ENCODE results near the gene C6orf120. TPM values are rescaled to one million over a fixed set of nuclear protein-coding genes. Genes with fewer than 3 reads are reported as not detected.
"Not testable (repeated sequence)": the region's sequence is repeated elsewhere in the genome, so short reads cannot be mapped to it uniquely, and the experiment has no call there.

The C6orf120 gene
- total RNA-seq, 1 experiment from 2014 or later: 55.5 TPM

DNA sequence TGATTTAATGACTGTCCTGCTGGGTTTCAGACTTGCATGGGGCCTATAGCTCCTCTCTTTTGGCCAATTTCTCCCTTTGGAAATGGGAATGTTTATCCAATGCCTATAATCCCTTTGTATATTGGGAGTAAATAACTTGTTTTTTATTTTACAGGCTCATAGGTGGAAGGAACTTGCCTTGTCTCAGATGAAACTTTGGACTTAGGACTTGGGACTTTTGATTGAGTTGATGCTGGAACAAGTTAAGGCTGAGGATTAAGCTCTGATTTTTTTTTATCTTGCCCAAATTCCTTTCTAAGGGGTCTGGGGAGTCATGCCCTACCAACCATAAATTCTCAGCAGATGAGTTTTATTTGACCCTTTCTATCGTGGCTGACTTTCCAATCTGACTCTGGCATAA is 23.6 kb upstream of the C6orf120 start:
- DNase-seq (ENCODE audit: low read depth): no peak

DNA sequence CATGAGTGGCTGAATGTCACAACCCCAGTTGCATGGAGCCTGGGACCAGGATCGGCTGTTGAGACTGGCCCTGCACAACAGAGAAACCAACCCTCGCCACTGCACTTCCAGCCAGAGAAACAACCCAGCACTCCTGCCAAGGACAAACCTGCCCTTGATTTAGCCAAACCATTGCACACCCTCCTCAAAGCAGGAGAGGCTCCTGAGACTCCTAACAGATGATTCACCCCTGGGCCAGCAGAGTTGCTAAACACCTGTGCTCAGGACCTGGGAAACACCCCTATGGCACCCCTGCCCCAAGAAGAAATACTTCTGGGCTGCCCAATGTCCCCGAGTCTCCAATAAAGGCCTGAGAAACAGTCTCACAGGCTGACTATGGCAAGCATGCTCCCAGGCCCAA is 17.9 kb upstream of the C6orf120 start:
- DNase-seq (ENCODE audit: low read depth): no peak

DNA sequence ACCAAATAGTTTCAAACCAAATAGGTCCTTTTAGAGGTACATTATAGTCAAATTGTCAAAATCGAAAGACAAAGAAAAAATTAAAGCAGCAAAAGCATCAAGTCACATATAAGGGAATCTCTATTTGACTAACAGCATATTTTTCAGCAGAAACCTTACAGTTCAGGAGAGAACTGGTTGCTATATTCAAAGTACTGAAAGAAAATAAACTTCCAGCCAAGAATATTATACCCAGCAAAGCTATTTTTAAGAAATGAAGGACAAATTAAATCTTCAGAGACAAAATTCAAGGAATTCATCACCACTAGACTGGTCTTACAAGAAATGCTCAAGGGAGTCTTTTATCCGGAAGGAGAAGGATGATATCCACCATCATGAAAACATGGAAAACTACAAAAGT is 16.1 kb upstream of the C6orf120 start:
- no peak for DNase-seq (ENCODE audit: low read depth)

DNA sequence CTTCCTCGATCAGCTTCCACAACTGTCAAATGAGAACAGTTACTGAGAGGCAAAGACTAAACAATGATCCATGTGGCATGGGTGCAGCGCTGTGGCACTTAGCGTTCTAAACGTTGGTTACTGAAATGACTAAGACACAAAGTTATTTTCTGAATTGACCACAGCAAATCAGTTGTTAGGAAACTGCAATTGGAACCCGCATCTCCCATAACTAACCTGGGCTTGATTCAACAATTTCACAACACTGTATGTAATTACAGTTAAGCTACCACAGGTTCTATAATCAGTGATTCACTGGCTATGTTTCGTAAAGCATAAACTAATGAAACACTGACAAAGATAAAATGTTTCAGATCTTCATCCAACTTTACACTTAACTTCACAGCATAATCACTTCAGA is 12.6 kb upstream of the C6orf120 start:
- peak; percentile 92 for DNase-seq (ENCODE audit: low read depth)

DNA sequence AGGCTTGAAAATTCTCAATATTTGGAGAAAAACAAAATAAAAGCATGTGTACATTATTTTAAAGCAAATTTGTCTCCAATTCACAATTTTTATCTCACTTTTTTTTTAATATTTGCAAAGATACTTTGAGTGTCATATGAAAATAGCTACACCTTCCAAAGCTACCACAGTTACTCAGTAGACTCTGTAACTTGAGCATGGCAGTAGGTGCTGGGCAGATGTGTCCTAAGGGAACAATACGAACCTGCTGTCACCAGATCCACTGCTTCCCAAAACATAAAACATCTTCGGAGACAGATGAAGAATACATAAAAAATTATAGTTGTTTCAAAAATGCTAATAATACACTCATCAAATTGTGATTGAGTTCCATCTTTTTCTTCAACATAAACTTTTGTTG is 10.7 kb upstream of the C6orf120 start:
- no peak for DNase-seq (ENCODE audit: low read depth)

DNA sequence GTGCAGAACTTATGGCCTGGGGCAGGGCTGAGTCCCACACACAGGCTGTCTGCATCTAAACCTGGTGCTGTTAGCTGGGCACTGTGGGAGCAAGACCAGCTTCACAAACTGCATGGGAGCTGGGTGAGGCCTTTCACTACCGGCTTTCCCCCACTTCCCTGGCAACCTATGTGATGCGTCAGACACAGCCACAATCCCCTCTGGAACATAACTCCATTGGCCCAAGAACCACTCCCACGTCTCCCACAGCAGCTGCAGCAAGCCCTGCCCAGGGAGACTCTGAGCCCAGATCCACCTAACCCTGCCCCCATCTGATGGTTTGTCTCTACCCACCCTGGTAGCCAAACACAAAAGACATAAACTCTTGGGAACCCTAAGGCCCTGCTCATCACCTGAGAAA is 9.4 kb upstream of the C6orf120 start:
- peak; percentile 62 for DNase-seq (ENCODE audit: low read depth)

DNA sequence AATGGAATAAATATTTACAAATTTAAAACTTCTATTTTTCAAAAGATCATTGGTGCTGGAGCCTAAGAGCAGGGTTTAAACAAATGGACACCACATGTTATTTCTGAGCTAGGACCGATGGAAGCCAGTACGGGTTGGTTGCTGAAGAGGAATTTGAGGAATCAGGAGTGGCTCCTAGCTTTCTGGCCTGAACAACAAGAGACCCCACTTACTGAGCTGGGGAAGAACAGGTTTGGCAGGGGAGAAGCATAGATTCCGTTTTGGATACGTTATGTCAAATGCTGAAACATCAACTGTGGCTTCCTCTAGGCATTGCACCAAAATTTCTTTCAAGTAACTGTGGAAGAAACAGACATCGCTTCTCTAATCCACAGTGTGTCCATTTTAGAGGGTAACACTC is 6.8 kb upstream of the C6orf120 start:
- no peak for DNase-seq (ENCODE audit: low read depth)

DNA sequence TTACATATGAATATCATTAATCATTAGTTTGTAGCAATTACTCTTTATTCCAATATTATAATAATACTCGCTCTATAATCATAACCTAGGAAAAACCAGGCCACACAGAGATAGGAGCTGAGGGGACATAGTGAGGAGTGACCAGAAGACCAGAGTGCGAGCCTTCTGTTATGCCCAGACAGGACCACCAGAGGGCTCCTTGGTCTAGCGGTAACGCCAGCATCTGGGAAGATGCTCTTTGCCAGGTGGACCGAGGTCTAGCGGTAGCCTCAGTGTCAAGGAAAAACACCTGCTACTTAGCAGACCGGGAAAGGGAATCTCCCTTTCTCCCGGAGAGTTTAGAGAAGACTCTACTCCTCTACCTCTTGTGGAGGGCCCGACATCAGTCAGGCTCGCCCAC is 4.8 kb upstream of the C6orf120 start:
- DNase-seq (ENCODE audit: low read depth): not testable (repeated sequence)

DNA sequence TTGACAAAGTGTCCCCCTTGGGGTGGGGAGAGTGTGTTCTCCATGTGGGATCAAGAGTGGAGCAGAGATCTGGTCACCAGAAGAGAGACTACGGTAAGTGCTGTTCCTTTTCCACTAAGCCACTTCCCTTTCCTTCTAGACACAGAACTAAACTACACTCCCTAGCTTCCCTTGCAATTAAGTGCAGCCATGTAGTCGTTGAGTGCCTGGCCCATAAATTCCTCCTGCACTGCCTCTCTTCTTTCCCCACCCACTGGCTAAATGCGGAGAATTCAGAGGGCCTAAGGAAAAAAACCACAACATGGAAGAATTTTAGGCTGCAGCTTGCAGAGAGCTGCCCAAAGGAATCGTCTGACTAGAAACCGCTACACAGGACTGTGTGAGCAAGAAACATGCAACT is 1.6 kb upstream of the C6orf120 start:
- DNase-seq (ENCODE audit: low read depth): peak; percentile 48

DNA sequence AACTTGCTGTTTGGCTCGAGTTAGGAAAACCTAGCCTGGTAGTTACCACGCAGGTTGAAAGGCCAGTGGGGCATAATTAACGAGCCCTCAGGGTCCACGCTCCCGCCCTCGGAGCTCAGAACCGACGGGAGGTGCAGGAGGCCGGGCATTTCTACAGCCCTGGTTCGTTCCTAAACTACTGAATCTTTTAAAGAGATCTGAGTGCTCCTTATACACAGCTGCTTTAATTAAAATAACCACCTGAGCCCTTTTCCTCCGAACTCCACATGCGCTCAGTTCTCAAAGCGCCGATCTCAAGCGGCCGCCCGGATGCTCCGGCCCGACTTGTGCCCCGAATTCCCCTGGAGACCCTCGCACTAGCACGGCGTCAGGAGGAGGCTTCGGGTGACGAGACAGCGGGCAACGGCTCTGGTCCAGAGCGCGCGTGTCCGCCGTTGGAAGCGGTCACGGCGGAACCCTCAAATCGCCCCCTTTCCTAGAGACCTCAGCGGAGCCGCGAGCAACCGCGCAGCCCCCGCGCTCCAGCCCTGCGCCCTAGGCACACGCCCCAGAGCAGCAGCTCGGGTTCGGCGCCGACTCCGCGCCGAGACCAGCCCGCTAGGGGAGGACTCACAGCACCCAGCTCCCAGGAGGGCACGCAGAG is 494 bp upstream of the C6orf120 start:
- DNase-seq (ENCODE audit: low read depth): peak; percentile 43

DNA sequence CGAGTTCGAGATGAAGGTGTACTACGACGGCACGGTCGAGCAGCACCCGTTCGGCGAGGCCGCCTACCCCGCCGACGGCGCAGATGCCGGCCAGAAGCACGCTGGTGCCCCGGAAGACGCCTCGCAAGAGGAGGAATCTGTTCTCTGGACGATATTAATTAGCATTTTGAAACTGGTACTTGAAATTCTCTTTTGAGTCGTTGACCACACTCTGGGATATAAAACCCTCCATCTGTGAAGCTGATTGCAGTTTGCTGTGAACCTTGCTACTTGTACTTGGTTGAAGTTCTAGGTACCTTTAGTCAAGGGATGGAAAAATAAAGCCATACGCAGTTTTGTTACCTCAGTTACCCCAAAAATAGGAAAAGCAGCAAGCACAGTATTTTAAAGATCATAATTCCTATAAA is 917 bp downstream of the C6orf120 start:
- DNase-seq (ENCODE audit: low read depth): no peak

DNA sequence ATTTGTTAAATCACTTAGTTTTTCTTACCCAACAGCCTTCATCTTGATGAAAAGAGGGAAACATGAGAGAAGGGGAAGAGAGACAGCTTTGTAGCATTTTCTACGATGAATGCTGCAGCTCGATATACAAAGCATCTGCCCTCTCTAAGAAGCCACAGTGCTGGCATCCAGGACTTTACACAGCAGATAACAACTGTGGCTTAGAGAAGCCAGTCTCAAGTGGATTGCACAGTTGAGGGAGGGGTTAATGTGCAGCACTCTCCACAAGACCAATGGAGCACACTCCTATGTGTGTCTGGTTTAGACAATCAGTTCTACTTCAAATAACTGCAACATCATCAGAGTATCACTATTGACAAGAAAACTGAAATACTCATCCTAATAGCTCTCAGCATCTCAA is 5.8 kb downstream of the C6orf120 start:
- no peak for DNase-seq (ENCODE audit: low read depth)

DNA sequence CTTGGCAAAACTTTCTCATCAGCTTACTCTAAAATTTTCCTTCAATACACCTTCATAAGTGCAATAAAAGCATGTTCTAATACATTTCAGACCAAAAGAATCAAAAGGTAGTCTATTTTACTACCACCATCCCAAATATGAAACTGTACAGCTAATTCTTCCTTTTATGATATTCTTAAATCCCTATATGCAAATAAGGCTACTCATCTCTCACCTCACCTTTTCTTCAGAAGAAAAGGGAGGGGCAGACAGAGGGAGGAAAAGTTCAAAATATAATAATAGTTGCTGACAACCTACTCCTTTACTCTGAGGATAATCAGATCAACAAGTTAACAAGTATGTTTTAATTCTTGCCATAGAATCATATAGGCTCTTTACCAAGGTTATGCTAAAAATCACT is 7.4 kb downstream of the C6orf120 start:
- DNase-seq (ENCODE audit: low read depth): no peak

DNA sequence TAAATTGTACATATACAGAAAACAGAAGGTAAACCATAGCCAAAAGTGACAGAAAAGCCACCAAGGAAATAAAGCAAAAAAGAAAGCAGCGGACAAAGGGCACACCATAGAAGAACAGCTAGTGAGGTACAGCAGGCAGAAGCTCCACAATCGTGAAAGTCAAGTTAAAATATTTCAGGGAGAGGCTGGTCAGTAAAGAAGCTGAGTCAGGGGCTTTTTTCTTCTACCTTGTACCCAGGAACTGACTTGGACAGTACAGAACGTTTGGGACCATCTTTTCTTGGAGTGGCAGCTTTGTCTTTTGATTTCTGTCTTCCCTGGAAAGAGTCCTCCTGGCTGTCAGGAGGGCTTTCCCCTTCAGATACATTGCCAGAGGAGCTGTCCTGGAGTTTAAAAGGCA is 8.1 kb downstream of the C6orf120 start:
- DNase-seq (ENCODE audit: low read depth): no peak

DNA sequence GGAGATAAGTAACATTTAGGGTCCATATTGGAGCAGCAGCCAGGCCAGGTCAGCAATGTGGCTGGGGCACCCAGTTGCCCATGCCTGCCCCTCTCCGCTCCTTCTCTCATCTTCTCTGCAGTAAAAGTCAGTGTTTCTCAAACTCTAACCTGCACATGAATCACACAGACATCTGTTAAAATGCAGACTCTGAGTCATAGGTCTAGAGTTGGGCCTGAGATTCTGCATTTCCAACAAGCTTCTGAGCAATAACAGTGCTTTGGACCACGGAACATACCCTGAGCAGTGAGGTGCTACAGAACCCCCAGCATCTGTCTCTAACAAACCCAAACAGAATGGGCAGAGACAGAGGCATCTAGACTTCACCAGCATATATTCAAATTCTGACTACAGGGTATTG is 12.3 kb downstream of the C6orf120 start:
- no peak for DNase-seq (ENCODE audit: low read depth)

DNA sequence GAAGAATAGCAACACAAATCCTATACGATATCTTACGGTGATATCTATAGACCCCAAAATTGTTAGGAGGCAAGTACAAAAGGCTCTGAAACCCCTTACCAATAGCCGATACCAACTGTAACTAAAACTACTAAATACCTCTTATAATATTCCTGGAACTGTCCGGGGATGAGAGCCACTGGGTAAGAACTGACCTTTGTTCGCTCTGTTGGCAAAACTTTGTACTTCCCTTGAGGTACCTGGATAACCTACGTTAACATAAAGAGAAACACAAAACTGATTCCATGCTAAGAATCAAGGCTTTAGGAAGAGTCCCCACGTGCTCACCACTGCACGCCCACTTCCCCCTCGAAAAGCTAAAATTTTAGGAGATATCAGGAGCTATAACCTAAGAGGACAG is 12.7 kb downstream of the C6orf120 start:
- DNase-seq (ENCODE audit: low read depth): no peak

DNA sequence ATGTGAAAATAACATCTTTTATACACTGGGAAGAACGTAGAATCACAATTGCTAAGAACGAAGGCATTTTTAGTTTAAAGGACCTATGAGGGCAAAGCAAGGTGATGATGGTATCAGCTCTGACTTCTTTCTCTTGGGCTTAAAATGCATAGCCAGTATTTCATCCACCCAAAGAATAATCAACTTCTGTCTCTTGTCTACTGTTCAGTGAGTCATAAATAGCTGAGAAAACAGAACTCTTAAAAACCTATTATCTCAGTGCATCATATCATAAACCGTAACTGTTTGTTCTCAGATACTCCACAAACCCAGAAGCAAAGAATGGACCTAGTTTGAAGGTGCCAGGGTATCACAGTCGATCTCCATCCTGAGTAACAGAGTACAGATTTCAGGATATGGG is 17.2 kb downstream of the C6orf120 start:
- DNase-seq (ENCODE audit: low read depth): no peak

DNA sequence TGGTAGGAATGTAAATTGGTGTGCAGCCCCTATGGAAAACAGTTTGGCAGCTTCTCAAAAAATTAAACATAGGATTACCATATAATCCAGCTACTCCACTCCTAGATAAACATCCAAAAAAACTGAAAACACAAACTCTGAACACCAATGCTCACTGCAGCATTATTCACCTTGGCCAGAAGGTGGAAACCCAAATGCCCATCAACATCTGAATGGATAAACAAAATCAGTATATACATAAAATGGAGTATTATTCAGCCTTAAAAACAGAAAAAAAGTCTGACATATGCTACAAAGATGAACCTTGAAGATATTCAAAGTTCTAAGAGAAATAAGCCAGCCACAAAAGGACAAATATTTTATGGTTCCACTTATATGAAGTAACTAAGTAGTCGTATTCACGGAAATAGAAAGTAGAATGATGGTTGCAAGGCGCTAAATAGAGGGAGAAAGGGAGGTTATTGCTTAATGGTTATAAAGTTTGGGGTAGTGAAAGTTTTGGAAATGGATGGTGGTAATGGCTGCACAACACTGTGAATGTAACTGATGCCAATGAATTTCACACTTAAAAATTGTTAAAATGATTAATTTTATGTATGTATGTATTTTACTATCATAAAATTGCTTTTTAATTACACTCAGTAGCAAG is 18.4 kb downstream of the C6orf120 start:
- no peak for DNase-seq (ENCODE audit: low read depth)

DNA sequence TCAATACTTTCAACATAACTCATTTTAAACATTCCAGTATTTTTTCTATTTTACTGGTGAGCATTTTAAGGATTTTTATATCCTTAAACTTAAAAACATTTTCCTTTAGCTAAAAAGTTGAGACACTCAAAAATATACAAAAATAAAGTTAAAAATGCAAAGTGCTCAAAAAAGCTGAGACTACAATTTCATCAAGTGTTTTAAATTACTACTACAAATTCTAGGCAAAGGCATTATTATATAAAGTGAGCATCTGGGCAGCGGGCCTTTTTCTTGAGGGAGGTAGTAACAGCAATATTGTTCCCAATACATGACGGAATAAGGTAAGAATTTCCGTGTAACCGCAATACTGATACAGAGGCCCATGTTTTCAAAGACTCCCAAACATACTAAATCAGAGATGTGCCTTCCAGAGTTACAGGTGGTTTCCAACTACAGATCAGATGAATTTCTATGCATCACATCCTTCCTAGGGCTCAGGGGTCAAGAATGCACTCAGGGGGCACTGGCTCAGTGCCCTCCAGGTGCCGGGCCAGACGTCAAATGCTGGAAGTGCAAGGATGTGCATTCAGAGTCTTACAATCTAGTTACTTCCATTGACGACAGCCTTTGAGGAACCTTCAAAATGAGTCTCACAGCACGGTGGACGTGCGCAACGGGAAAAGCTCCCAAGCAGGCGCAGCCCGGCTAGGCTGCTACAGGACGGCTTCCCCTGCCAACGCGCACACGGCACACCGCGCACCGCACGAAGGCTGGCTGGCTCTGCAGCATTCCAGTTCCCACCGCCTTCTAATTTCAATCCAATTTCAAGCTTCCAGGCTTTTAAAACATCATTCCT is 20.7 kb downstream of the C6orf120 start:
- DNase-seq (ENCODE audit: low read depth): peak; percentile 80

DNA sequence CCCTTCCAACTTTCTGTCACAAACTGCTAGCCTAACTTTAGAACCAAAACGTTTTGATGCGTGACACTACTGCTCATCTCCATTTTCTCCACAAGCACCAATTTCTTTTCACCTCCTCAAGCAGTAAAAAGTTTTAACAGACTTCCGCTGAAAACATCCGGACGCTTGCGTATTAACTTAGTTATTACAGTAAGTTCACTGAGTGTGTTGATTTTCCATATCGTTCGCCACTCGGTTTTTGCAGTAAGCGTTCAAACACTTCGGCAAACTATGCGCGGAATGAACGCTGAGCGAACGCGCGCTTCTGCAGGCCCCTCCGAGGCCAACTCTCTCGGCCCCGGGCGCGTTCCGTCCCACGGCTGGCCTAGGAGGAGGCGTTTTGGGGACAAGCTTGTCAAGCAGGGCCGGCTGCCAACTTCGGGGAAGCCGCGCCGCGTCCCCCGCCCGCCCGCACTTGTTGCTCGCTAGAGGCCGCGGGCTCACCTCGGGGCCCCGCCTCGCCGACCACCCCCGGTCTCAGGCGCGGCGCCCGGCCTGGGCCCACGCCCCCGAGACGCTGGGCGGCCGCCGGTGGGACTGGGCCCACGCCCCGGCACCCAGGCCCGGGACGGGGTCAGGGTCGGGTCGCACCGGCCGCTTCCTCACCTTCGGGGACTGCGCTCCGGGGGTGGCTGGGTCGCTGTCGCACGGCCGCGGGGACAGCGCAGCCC is 21.4 kb downstream of the C6orf120 start:
- peak; percentile 64 for DNase-seq (ENCODE audit: low read depth)

DNA sequence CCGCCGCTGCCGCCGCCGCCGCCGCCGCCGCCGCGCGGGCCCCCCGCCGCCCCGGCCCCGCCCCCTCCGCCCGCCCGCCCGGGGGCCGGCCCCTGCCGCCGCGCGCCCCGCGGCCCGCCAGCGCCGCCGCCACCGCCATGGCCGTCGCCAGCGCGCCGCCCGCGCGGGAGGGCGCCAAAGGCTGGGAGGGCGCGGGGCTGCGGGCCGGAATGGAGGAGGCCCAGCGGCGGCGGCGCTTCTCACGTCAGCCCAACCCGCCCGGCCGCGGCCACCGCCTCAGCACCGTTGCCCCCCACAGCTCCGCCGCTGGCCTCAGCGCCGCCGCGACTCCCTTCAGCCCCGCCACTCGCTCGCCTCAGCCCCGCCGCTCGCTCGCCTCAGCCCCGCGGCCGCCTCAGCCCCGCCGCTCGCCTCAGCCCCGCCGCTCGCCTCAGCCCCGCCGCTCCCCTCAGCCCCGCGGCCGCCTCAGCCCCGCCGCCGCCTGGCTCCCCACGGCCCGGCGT is 22.1 kb downstream of the C6orf120 start:
- DNase-seq (ENCODE audit: low read depth): peak; percentile 35

DNA sequence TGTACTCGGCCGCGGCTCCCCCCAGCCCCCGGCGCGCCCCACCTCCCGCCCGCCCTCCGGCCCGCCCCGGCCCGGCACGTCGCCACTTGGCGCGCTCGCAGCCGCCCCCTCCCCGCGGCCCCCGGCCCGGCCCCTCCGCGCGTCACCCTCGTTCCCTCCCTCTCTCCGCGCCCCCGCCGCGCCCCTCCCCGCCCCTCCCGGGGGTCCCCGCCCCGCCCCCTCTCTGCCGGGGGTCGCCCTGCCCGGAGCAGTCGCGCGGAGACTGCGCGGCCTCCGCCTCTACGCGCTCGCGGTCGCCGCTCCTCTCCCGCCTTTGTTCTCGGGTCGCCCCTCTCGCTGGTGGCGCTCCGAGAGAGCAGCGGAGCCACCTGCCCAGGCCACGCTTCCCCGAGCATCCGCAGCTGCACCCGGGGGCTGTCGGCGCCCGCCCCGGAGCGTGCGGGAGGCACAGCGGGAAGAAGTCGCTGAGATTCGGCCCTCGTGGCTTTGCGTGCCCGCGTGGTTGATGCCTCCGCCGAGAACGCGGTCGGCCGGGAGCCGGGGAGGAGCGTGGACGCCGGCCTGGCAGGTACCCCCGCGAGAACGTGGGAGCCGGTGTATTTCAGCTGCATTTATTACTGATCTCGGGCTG is 22.7 kb downstream of the C6orf120 start, which contains the start of gene PHF10:
PHF10 (minus strand) TSS at position 7 of the 631 bp plus-strand sequence. CDS start 569 bp downstream, outside the sequence.
- peak; percentile 25 for DNase-seq (ENCODE audit: low read depth)
